GM19455 (cell line): ENCODE results near the gene GAL3ST1.
A peak's percentile ranks its signal among the peaks of the same experiment; 100 is the strongest.
"Not testable (repeated sequence)": the region's sequence is repeated elsewhere in the genome, so short reads cannot be mapped to it uniquely, and the experiment has no call there.

Source experiments
- ATAC-seq: cut with Tn5 transposase; IDR thresholded peaks from one replicate; pipeline ENCODE4 v1.9.1; 2021; ENCODE audit not compliant: unreplicated experiment

GAL3ST1 gene

GRCh38 chr22:30598986-30599385 is 24.5 kb upstream of the GAL3ST1 start:
- ATAC-seq, result no peak

- ATAC-seq, result no peak
Observed at GRCh38 chr22:30596886-30597285, 22.4 kb upstream of the GAL3ST1 start.

GRCh38 chr22:30596199-30596598 is 21.7 kb upstream of the GAL3ST1 start:
- ATAC-seq, result no peak

GRCh38 chr22:30592360-30592713 is 17.9 kb upstream of the GAL3ST1 start:
- ATAC-seq, result not testable (repeated sequence)

- ATAC-seq, result peak; percentile 97
Observed at GRCh38 chr22:30591588-30592359, 17.3 kb upstream of the GAL3ST1 start, which contains the start of gene PES1. PES1 (minus strand) TSS chr22:30591910; CDS start chr22:30591833, 77 bp downstream.

- ATAC-seq, result no peak
Observed at GRCh38 chr22:30591191-30591587, 16.7 kb upstream of the GAL3ST1 start.

- ATAC-seq, result no peak
Observed at GRCh38 chr22:30586414-30586813, 11.9 kb upstream of the GAL3ST1 start.

GRCh38 chr22:30584441-30584840 is 10.0 kb upstream of the GAL3ST1 start:
- no peak for ATAC-seq

GRCh38 chr22:30582788-30583545 is 8.5 kb upstream of the GAL3ST1 start:
- ATAC-seq, result no peak

- no peak for ATAC-seq
Observed at GRCh38 chr22:30582051-30582450, 7.6 kb upstream of the GAL3ST1 start.

- no peak for ATAC-seq
Observed at GRCh38 chr22:30580896-30581295, 6.4 kb upstream of the GAL3ST1 start.

- no peak for ATAC-seq
Observed at GRCh38 chr22:30578481-30578880, 4.0 kb upstream of the GAL3ST1 start.

- ATAC-seq, result no peak
Observed at GRCh38 chr22:30575859-30576258, 1.4 kb upstream of the GAL3ST1 start.

GRCh38 chr22:30574997-30575671 is 669 bp upstream of the GAL3ST1 start:
- ATAC-seq, result no peak

GRCh38 chr22:30573594-30574094 is 821 bp downstream of the GAL3ST1 start:
- no peak for ATAC-seq

- no peak for ATAC-seq
Observed at GRCh38 chr22:30572840-30573593, 1.4 kb downstream of the GAL3ST1 start.

- no peak for ATAC-seq
Observed at GRCh38 chr22:30572210-30572609, 2.3 kb downstream of the GAL3ST1 start.

- no peak for ATAC-seq
Observed at GRCh38 chr22:30569674-30570202, 4.7 kb downstream of the GAL3ST1 start.

GRCh38 chr22:30568137-30568805 is 6.2 kb downstream of the GAL3ST1 start:
- no peak for ATAC-seq

GRCh38 chr22:30567277-30567676 is 7.2 kb downstream of the GAL3ST1 start:
- not testable (repeated sequence) for ATAC-seq
